PFSK-1 (cell line): ENCODE results near the gene TPP2.

Source experiments
- FOXP2 ChIP-seq: optimal IDR thresholded peaks from 2 replicates; pipeline ENCODE3; 2011; ENCODE audit warnings: borderline replicate concordance, control low read depth, inconsistent platforms; ENCODE audit not compliant: insufficient read depth; ENCODE audit errors: extremely low read length, extremely low read depth
- POLR2AphosphoS5 ChIP-seq: IDR thresholded peaks from 2 replicates; pipeline ENCODE4 v1.6.1; 2012; ENCODE audit warnings: low read depth, mild to moderate bottlenecking, control low read depth, low read length, moderate library complexity
- SIN3A ChIP-seq: IDR thresholded peaks from 2 replicates; pipeline ENCODE4 v1.6.1; 2012; ENCODE audit warnings: mild to moderate bottlenecking, low read length, moderate library complexity, borderline replicate concordance; ENCODE audit not compliant: insufficient read depth
- TAF1 ChIP-seq: IDR thresholded peaks from 2 replicates; pipeline ENCODE4 v1.6.1; 2012; ENCODE audit warnings: low read length, control low read depth, borderline replicate concordance; ENCODE audit not compliant: insufficient read depth
- TF ChIP-seq, protein P1 (sequence below), 2 experiments: IDR thresholded peaks; 2 replicates each; pipeline versions ENCODE4 v1.6.1 to v1.8.0; 2011 to 2012; ENCODE audit warnings: low read depth in 2 of 2, low read length in 2 of 2, control low read depth in 1 of 2, inconsistent platforms in 1 of 2, mild to moderate bottlenecking in 1 of 2, moderate library complexity in 1 of 2; ENCODE audit not compliant: insufficient read depth in 1 of 2

Gene TPP2

DNA sequence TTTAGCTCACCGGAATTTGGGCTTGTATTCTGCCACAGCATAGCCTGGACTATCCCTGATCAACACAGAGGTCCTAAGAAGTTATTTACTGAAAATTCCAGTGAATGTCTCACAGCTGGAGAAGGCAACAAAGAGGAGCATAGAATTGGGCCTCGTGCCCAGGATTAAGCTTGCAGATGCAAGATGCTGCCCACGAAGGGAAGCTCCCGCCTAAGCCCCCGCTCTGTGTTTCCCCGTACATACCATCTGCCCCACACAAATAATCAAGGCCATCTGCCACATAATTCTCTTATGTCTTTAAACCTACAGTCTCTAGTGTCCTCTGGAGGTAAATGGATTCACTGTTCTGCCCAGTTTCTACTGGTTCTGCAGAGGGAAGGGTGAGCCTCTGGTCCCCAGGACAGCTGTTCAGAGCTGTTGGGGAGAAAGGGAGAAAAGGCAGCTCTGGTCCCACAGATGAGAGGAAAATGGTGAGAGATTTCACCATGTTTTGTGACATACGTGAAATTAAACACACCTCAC, 7.4 kb upstream of the TPP2 start:
- TF ChIP-seq POLR2AphosphoS5, result no peak
- TF ChIP-seq, protein P1, sequence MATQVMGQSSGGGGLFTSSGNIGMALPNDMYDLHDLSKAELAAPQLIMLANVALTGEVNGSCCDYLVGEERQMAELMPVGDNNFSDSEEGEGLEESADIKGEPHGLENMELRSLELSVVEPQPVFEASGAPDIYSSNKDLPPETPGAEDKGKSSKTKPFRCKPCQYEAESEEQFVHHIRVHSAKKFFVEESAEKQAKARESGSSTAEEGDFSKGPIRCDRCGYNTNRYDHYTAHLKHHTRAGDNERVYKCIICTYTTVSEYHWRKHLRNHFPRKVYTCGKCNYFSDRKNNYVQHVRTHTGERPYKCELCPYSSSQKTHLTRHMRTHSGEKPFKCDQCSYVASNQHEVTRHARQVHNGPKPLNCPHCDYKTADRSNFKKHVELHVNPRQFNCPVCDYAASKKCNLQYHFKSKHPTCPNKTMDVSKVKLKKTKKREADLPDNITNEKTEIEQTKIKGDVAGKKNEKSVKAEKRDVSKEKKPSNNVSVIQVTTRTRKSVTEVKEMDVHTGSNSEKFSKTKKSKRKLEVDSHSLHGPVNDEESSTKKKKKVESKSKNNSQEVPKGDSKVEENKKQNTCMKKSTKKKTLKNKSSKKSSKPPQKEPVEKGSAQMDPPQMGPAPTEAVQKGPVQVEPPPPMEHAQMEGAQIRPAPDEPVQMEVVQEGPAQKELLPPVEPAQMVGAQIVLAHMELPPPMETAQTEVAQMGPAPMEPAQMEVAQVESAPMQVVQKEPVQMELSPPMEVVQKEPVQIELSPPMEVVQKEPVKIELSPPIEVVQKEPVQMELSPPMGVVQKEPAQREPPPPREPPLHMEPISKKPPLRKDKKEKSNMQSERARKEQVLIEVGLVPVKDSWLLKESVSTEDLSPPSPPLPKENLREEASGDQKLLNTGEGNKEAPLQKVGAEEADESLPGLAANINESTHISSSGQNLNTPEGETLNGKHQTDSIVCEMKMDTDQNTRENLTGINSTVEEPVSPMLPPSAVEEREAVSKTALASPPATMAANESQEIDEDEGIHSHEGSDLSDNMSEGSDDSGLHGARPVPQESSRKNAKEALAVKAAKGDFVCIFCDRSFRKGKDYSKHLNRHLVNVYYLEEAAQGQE (IDR thresholded peaks at IDR 0.05; ENCODE audit: insufficient read depth in 1 of 2, low read depth in 2 of 2, low read length in 2 of 2), result no peak
- TF ChIP-seq FOXP2, result no peak
- TF ChIP-seq TAF1, result no peak

DNA sequence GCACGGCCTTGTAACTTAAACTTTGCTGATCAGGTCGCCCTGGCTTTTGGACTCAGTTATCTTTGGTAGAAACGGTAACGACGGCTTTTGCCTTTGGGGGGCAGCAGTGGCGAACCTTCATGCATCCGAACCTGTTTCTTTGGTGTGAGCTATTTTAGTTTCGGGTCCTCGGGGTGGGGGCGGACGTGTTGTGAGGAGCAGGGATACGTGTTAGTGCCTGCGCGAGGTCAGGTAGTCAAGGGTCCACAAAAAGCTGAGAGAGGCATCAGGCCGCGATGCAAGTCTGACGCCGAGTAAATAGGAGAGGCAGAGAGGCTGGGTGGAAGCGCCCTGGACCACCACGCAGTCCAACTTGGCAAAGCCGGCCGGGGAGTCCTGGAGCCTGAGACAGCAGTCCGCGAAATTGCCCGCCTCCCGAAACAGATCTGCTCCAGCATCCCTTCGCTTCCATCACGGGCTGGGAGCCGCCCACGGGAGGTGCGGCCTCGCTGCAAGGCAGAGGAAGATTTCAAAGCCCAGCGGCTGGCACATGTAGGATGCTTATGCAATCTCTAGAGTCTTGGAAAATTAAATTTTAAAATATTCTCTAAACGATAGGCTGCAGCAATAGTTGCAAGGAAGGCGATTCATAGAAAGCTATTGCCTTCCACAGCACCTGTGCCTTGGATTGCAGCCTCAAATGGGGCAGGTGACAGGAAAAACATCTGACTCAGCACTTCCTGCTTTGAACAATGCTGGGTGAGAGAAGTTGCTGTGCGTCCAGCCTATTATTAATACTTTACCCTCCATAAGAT, 4.6 kb upstream of the TPP2 start:
- no peak for TF ChIP-seq FOXP2
- TF ChIP-seq, protein P1 (IDR thresholded peaks at IDR 0.05; ENCODE audit: insufficient read depth in 1 of 2, low read depth in 2 of 2, low read length in 2 of 2), result no peak
- TF ChIP-seq POLR2AphosphoS5, result no peak
- TF ChIP-seq TAF1, result no peak
- no peak for TF ChIP-seq SIN3A

DNA sequence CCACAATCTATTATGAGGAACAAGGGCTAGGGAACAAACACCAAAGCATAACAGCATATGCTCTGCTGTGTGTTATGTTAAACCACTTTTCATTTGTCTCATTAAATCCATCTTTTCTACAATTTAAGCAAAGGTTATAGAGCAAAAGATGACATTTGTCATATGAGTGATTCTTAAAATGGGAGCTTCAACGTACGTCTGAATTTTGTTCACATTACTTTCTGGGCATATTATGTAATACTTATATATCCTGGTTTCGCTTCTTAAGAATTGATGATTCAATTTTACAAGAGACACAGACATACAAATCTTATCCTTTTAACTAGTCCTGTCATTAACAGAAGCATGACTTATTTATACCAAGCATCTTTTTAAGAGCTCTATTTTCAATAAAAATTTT, 3.3 kb upstream of the TPP2 start:
- TF ChIP-seq TAF1 (no peak), POLR2AphosphoS5 (no peak), FOXP2 (no peak), SIN3A (no peak)
- TF ChIP-seq, protein P1 (IDR thresholded peaks at IDR 0.05; ENCODE audit: insufficient read depth in 1 of 2, low read depth in 2 of 2, low read length in 2 of 2), result no peak

DNA sequence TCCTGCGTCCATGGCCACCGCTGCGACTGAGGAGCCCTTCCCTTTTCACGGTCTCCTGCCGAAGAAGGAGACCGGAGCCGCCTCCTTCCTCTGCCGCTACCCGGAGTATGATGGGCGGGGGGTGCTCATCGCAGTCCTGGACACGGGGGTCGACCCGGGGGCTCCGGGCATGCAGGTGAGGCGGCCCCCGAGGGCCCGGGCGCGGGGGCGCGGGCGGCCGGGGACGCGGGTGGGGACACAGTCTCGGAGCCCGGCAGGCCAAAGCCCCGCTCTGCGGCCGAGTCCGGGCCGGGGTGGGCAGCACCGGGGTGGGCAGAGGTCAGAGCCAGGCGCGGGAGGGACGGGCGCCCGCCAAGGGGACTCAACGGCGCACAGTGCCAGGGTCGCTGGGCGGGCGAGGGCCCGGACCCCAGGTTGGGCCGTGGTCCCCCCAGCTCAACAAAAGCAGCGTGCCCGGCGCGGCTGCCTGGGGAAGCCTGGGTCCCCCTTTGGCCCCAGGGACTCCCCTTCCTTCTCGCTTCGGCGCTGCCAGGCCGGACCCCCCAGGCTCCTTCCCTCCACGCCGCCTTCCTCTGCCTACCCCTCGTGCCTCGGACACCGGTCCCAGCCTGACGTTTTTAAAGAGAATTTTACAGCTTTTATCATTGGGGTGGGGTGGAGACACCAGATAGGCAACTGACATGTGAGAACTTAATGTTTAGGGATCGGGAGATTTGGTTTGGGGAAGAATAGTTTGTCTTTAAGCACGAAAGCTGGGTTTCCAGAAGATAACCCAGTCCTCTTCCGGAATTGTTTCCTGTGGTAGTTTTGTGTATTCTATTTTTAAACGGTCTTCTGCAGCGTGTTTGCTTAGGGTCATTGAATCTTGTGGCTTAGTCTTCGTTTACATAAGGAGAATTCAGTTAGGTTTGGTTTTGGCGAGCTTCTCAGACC, 509 bp downstream of the TPP2 start:
- TF ChIP-seq FOXP2, result no peak
- peak; percentile 32; the same call in 1 of the 2 replicates for TF ChIP-seq SIN3A

DNA sequence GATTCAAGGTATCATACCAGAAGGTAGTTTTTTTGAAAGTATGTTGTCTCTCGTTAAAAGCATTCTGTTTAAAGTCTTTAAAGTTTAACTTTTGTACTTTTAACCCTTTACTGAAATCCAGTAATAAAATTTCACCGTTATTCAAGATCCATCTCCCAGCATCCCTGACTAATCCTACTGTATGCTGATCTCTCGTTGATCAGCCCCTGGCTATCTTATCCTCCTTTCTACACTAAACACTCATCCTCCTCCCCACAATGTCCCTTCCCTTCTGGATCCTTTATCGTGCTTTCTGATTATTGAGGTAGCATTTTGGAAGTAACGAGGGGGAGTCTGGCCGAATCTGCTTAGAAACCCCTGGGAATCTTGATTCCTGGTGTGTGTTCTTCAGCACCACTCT, 1.3 kb downstream of the TPP2 start:
- TF ChIP-seq, protein P1 (IDR thresholded peaks at IDR 0.05; ENCODE audit: insufficient read depth in 1 of 2, low read depth in 2 of 2, low read length in 2 of 2), result no peak
- TF ChIP-seq POLR2AphosphoS5 (no peak), SIN3A (no peak), TAF1 (no peak), FOXP2 (no peak)
